ENCODE data around the gene EHD3. TPM values are rescaled to one million over a fixed set of nuclear protein-coding genes. Genes with fewer than 3 reads are reported as not detected.

The EHD3 gene
- polyA plus RNA-seq, 3 donors: 22.0 to 37.8 (median 32.1) TPM

- no peak for DNase-seq (ENCODE audit: extremely low read depth in 1 of 11, low read depth in 9 of 11, low spot score in 4 of 11)
Measured at GRCh38 chr2:31246184-31246852, 12.4 kb downstream of the EHD3 start.

DNA sequence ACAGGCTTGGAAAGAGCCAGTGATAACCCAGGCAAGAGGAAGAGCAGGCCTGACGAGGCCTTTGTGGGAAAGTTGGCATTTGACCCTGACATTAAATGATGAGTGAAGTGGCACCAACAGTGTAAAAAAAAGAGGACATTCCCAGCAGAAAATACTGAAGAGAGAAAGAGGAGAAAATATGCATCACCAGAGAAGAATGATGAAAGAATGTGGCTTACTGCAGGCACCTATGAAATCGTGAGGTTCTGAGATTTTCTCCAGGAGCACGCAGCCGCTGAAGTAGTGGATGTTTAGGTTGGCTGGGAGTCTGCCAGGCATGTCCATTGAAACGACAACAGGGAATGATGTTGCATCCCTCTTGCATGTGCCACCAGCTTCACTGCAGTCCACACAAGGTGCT is 13.8 kb downstream of the EHD3 start:
- no peak for DNase-seq (ENCODE audit: extremely low read depth in 1 of 11, low read depth in 9 of 11, low spot score in 4 of 11)

GRCh38 chr2:31248139-31248538 is 14.2 kb downstream of the EHD3 start:
- DNase-seq (ENCODE audit: extremely low read depth in 1 of 11, low read depth in 9 of 11, low spot score in 4 of 11): no peak

GRCh38 chr2:31249009-31249690 is 15.2 kb downstream of the EHD3 start:
- no peak for DNase-seq (ENCODE audit: extremely low read depth in 1 of 11, low read depth in 9 of 11, low spot score in 4 of 11)

- no peak for DNase-seq (ENCODE audit: extremely low read depth in 1 of 11, low read depth in 9 of 11, low spot score in 4 of 11)
Measured at GRCh38 chr2:31251018-31251417, 17.1 kb downstream of the EHD3 start.

GRCh38 chr2:31251851-31252250 is 17.9 kb downstream of the EHD3 start:
- DNase-seq (ENCODE audit: extremely low read depth in 1 of 11, low read depth in 9 of 11, low spot score in 4 of 11): no peak

- no peak for DNase-seq (ENCODE audit: extremely low read depth in 1 of 11, low read depth in 9 of 11, low spot score in 4 of 11)
Measured at GRCh38 chr2:31253356-31254131, 19.6 kb downstream of the EHD3 start.

DNA sequence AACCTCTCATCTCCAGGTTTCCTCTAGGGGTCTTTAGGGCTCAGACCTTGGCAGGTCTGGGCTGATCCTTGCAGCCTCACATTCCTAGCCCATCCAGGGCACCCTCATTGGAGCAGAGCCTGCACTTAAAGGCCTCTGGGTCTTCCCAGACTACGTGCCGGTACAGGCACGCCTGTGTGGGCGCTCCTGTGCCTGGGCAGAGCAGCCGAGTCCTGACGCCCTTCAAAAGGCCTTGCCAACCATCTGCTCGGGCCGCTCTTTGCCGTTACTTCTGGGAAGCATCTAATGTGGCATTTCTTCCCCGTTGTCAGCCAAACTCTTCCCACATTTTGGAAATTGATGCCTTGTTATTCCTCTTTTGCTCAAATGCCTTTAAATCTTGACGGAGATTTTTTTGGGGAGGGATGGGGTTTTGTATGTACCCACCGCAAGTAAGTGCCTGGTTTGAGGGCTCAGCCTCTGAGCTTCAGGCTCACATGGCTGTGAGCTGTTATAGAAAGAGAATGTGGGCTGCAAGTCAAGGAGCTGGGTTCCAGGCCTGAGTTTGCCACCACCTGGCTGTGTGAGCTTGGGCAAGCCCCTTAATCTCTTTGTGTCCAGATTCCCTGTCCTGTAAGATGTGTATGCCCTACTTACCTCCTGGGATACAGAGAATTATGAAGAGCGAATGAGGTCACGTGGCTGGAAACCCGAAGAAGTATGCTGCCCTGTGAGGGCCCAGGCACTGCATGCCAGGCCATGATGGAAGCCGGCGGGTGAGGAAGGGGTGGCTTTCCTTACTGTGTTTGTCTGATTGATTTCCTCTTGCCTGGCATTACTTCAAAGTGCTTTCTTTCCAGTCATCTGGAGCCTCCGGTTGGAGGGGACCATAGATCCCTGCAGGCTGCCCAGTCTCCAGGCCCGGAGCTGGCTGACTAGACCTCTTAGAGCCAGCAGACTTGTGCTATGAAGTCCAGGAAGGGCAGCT is 20.6 kb downstream of the EHD3 start:
- DNase-seq (ENCODE audit: extremely low read depth in 1 of 11, low read depth in 9 of 11, low spot score in 4 of 11): no peak

DNA sequence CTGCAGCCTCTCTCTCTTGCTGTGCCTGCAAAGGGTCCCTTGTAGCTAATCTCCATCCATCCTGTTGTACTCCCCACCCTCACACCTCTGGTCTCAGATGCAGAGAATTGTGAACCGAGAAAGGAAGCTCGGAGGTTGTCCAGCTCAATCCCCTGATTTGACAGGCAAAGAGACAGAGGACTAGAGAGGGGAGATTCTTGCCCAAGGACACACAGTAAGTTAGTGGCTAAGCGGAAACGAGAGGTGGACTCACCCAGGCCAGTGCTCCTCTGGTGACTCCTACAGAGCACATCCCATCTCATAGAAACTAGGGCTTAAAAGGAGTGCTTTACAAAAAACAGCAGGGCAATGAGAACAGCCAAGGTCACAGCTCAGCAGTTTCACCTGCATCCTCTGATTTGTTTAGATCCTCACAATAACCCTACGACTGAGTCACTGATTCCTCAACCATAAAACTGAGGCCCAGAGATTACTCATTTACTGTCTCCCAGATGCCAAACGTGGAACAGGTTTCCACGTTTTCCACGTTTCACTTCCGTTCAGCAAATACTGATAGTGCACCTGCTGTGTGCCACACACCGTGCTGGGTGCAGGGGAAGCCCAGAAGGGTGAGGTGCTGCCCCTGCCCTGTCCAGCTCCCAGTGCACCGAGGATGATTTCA is 22.1 kb downstream of the EHD3 start:
- no peak for DNase-seq (ENCODE audit: extremely low read depth in 1 of 11, low read depth in 9 of 11, low spot score in 4 of 11)

GRCh38 chr2:31256611-31257382 is 22.8 kb downstream of the EHD3 start:
- no peak for DNase-seq (ENCODE audit: extremely low read depth in 1 of 11, low read depth in 9 of 11, low spot score in 4 of 11)

- DNase-seq (ENCODE audit: extremely low read depth in 1 of 11, low read depth in 9 of 11, low spot score in 4 of 11): no peak
Measured at GRCh38 chr2:31258351-31258750, 24.4 kb downstream of the EHD3 start.

- no peak for DNase-seq (ENCODE audit: extremely low read depth in 1 of 11, low read depth in 9 of 11, low spot score in 4 of 11)
Measured at GRCh38 chr2:31259075-31259474, 25.1 kb downstream of the EHD3 start.

- DNase-seq (ENCODE audit: extremely low read depth in 1 of 11, low read depth in 9 of 11, low spot score in 4 of 11): no peak
Measured at GRCh38 chr2:31260870-31261269, 26.9 kb downstream of the EHD3 start.

DNA sequence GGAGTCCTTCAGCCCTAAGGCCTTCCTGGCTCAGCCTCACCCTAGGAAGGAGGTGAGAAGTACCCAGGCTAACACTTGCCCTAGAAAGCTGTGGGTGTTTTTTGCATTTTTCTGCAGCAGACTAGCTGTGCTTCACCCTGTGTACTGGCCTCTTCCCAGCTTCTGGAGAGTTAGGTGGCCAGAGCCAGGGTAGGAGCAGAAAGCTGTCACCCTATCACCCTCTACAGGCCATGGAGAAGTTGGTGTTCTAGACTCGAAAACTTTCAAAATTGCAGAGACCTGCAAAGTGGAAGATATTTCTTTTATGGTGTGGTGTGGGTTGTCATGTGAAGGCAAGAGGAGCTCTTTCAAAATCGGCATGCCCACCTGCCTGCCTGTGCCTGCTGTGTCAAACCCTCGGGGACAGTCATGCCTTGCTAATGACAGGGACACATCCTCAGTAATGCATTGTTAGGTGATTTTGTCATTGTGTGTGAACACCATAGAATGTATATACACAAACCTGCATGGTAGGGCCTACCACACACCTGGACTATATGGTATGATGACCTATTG is 29.8 kb downstream of the EHD3 start:
- DNase-seq (ENCODE audit: extremely low read depth in 1 of 11, low read depth in 9 of 11, low spot score in 4 of 11): no peak

DNA sequence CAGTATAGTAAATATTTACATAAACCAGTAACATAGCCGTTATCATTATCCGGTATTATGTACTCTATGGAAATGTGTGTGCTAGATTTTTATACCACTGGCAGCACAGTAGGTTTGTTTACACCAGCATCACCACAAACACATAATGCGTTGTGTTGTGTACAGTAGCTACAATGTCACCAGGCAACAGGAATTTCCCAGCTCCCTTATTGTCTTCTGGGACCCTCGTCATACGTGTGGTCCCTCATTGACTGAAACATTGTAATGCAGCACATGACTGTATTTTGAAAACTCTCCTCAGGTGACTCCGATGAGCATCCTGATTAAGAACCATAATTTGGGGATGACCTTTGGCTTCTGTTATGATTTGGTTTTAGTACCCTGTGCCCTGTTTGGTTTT is 31.3 kb downstream of the EHD3 start:
- DNase-seq (ENCODE audit: extremely low read depth in 1 of 11, low read depth in 9 of 11, low spot score in 4 of 11): no peak

GRCh38 chr2:31266804-31267203 is 32.9 kb downstream of the EHD3 start:
- no peak for DNase-seq (ENCODE audit: extremely low read depth in 1 of 11, low read depth in 9 of 11, low spot score in 4 of 11)

GRCh38 chr2:31267437-31268120 is 33.6 kb downstream of the EHD3 start:
- no peak for DNase-seq (ENCODE audit: extremely low read depth in 1 of 11, low read depth in 9 of 11, low spot score in 4 of 11)
